ENCODE measurements around the gene CLASP1.
"Not testable (repeated sequence)": the region's sequence is repeated elsewhere in the genome, so short reads cannot be mapped to it uniquely, and the experiment has no call there.

Gene CLASP1

GRCh38 chr2:121505005-121505404, 144.3 kb downstream of the CLASP1 start:
- no peak for DNase-seq (ENCODE audit: low spot score)

GRCh38 chr2:121504316-121504715, 144.9 kb downstream of the CLASP1 start:
- DNase-seq (ENCODE audit: low spot score), result no peak

GRCh38 chr2:121502781-121503180, 146.5 kb downstream of the CLASP1 start:
- DNase-seq (ENCODE audit: low spot score), result no peak

GRCh38 chr2:121502246-121502645, 147.0 kb downstream of the CLASP1 start:
- DNase-seq (ENCODE audit: low spot score), result no peak

GRCh38 chr2:121501554-121501953, 147.7 kb downstream of the CLASP1 start:
- no peak for DNase-seq (ENCODE audit: low spot score)

- DNase-seq (ENCODE audit: low spot score), result no peak
Observed at GRCh38 chr2:121501031-121501430, 148.2 kb downstream of the CLASP1 start.

- DNase-seq (ENCODE audit: low spot score), result no peak
Observed at GRCh38 chr2:121498731-121499130, 150.5 kb downstream of the CLASP1 start.

GRCh38 chr2:121492409-121492808, 156.9 kb downstream of the CLASP1 start:
- DNase-seq (ENCODE audit: low spot score), result no peak

- DNase-seq (ENCODE audit: low spot score), result no peak
Observed at GRCh38 chr2:121491518-121491917, 157.7 kb downstream of the CLASP1 start.

- no peak for DNase-seq (ENCODE audit: low spot score)
Observed at GRCh38 chr2:121490584-121491133, 158.6 kb downstream of the CLASP1 start.

GRCh38 chr2:121489911-121490583, 159.2 kb downstream of the CLASP1 start:
- DNase-seq (ENCODE audit: low spot score), result no peak

GRCh38 chr2:121489284-121489683, 160.0 kb downstream of the CLASP1 start:
- DNase-seq (ENCODE audit: low spot score), result no peak

GRCh38 chr2:121486191-121486790, 163.0 kb downstream of the CLASP1 start:
- DNase-seq (ENCODE audit: low spot score), result no peak

- no peak for DNase-seq (ENCODE audit: low spot score)
Observed at GRCh38 chr2:121485039-121485438, 164.2 kb downstream of the CLASP1 start.

GRCh38 chr2:121483846-121484245, 165.4 kb downstream of the CLASP1 start:
- DNase-seq (ENCODE audit: low spot score), result no peak

GRCh38 chr2:121483021-121483420, 166.2 kb downstream of the CLASP1 start:
- no peak for DNase-seq (ENCODE audit: low spot score)

GRCh38 chr2:121480826-121481225, 168.4 kb downstream of the CLASP1 start:
- no peak for DNase-seq (ENCODE audit: low spot score)

- no peak for DNase-seq (ENCODE audit: low spot score)
Observed at GRCh38 chr2:121479882-121480522, 169.3 kb downstream of the CLASP1 start.

- DNase-seq (ENCODE audit: low spot score), result no peak
Observed at GRCh38 chr2:121478996-121479745, 170.1 kb downstream of the CLASP1 start.

GRCh38 chr2:121478358-121478995, 170.8 kb downstream of the CLASP1 start:
- DNase-seq (ENCODE audit: low spot score), result not testable (repeated sequence)

- no peak for DNase-seq (ENCODE audit: low spot score)
Observed at GRCh38 chr2:121476684-121477083, 172.6 kb downstream of the CLASP1 start.

Data from SK-N-DZ (cell line).